Esophagus muscularis mucosa (tissue), 4 donors: Measurements from ENCODE around the gene RALGPS2.

Experiments used
- EP300 ChIP-seq: sonication (generic); formaldehyde crosslinking; IDR thresholded peaks from one replicate; pipeline ENCODE4 v1.6.1; 2017; ENCODE audit warnings: antibody characterized with exemption
- POLR2A ChIP-seq: fragments of 450-650 bp; IDR thresholded peaks from one replicate; pipeline ENCODE4 v1.6.1; 2017; ENCODE audit warnings: antibody characterized with exemption, moderate library complexity, mild to moderate bottlenecking, low read depth
- POLR2AphosphoS5 ChIP-seq, 2 donors: sonication (generic); formaldehyde crosslinking; IDR thresholded peaks; one replicate each; pipeline ENCODE4 v1.6.1; 2017; ENCODE audit warnings: antibody characterized with exemption in 2 of 2
- TF ChIP-seq, protein P1 (sequence below), 3 experiments: fragments of 200-600 bp in 2 of 3; fragments of 450-650 bp in 1 of 3; sonication (generic) in 2 of 3; IDR thresholded peaks; one replicate each; pipeline ENCODE4 v1.5.1; 2017 to 2019; ENCODE audit warnings: antibody characterized with exemption in 3 of 3, mild to moderate bottlenecking in 2 of 3, moderate library complexity in 1 of 3

DNA sequence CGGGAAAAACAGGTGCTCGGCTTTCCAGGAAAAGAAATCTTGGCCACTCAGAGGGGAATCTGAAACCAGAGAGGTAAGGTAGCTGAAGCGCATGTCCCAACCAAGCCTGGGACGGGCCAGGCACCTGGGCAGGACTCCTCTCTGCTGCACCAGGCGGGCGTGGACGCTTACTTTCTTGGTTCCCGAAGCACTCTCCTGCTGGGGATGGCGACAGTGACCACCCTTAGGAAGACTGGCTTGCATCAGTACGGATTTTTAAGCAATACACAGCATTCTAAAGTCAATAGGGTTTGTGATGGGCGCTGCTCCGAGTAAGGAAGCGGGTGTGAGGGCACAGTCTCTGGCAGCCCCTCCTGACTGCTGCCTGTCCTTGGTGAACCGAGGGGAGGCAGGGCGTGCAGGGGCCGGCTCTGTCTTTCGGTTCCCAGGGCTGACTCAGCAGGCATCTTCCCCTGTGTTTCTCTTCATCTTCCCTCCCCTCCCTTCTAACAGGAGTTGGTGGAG, 220.8 kb downstream of the RALGPS2 start:
- TF ChIP-seq POLR2A (no peak), EP300 (no peak), POLR2AphosphoS5 (IDR thresholded peaks at IDR 0.05) (no peak)
- TF ChIP-seq, protein P1, sequence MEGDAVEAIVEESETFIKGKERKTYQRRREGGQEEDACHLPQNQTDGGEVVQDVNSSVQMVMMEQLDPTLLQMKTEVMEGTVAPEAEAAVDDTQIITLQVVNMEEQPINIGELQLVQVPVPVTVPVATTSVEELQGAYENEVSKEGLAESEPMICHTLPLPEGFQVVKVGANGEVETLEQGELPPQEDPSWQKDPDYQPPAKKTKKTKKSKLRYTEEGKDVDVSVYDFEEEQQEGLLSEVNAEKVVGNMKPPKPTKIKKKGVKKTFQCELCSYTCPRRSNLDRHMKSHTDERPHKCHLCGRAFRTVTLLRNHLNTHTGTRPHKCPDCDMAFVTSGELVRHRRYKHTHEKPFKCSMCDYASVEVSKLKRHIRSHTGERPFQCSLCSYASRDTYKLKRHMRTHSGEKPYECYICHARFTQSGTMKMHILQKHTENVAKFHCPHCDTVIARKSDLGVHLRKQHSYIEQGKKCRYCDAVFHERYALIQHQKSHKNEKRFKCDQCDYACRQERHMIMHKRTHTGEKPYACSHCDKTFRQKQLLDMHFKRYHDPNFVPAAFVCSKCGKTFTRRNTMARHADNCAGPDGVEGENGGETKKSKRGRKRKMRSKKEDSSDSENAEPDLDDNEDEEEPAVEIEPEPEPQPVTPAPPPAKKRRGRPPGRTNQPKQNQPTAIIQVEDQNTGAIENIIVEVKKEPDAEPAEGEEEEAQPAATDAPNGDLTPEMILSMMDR (IDR thresholded peaks at IDR 0.05), result no peak
